Ishikawa (cell line): Measurements from ENCODE around the gene CLEC4M.

Experiments used
- CEBPB ChIP-seq: IDR thresholded peaks from 2 replicates; pipeline ENCODE4 v1.6.1; 2012
- EP300 ChIP-seq: IDR thresholded peaks from 2 replicates; pipeline ENCODE4 v1.6.1; 2012; ENCODE audit warnings: borderline replicate concordance
- RAD21 ChIP-seq: IDR thresholded peaks from 2 replicates; pipeline ENCODE4 v1.6.1; 2012; ENCODE audit warnings: low read depth
- YY1 ChIP-seq: IDR thresholded peaks from 2 replicates; pipeline ENCODE4 v1.6.1; 2012; ENCODE audit warnings: low read depth

GRCh38 chr19:7787141-7787540, 24.1 kb downstream of the CLEC4M start:
- TF ChIP-seq EP300: no peak
- no peak for TF ChIP-seq RAD21
- TF ChIP-seq CEBPB: no peak
- TF ChIP-seq YY1: no peak
